ENCODE measurements around the gene SWSAP1.
"Not testable (repeated sequence)": the region's sequence is repeated elsewhere in the genome, so short reads cannot be mapped to it uniquely, and the experiment has no call there.

The SWSAP1 gene, protein sequence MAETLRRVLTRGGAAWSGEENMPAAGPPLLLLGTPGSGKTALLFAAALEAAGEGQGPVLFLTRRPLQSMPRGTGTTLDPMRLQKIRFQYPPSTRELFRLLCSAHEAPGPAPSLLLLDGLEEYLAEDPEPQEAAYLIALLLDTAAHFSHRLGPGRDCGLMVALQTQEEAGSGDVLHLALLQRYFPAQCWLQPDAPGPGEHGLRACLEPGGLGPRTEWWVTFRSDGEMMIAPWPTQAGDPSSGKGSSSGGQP

DNA sequence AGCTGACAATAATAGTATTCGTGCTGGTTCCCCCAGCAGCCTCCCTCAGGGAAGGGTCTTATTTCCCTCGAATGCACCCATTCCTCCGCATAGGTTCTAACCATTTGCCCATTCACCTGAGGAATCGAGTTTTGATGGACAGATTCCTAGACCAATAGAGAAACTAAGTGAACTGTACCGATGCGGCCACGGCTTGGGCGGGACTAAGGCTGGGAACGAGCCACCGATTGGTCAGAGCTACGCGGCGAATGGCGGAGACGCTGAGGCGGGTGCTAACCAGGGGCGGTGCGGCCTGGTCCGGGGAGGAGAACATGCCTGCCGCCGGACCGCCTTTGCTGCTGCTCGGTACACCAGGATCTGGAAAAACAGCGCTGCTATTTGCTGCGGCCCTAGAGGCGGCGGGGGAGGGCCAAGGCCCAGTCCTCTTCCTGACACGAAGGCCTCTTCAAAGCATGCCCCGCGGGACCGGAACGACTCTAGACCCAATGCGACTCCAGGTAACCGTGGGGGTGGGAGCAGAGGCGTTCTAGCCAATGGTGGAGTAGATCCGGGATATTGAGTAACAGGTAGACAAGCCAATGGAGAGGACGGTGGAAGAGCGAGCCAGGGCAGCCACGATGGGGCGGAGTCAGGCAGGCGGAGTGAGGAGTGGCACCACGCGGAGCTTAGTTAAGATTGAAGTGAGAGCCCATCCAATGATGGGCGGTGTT, at the start of gene SWSAP1:
SWSAP1 (plus strand) TSS at position 234 of the 710 bp plus-strand sequence; CDS start at position 249, 15 bp downstream.
- DNase-seq (ENCODE audit: low read depth, low spot score) = peak; percentile 97

DNA sequence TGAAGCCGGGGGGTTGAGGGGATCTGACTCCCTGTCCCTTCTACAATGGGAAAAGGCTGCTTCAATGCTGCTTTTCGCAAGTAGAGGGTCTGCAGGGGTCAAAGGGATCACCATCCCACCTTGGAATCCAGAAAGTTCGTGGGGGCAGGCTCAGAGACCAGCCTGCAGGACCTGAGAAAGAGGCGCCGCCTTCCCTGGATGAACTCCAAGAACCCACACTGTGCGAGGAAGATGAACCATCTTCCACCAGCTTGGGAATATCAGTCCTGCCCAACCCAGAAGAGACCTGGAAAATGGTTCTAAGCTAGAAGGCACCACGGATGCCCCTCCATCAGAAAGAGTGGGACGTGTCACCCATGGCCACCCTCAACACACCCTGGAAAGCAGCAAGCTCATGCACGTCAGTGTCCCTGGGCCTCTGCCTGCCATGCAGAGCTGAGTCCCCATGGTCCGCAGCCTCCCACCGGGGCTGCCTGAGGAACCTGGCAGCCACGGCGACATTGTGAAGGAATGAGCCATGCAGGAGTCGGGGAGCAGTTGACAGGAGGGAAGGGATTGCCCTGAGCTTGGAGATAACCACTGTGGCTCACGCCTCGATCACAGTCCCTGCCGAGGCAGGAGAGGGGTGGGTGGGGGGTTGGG, 49.6 kb upstream of the SWSAP1 start:
- no peak for DNase-seq (ENCODE audit: low read depth, low spot score)

DNA sequence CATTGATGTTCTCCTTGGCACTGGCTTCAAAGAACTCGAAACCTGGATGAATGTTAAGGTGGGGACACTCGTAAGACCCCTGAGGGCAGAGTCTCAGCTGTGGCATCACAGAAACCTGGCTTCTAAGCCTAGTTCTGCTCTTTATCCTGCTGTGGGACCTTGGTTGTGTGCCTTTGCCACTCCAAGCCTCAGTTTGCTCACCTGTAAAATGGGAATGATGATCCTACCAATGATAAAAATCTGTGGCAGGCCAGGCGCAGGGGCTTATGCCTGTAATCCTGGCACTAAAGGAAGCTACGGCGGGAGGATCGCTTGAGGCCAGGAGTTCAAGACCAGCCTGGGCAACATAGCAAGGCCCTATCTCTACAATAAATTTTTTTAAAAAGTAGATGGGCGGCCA, 48.9 kb upstream of the SWSAP1 start:
- no peak for DNase-seq (ENCODE audit: low read depth, low spot score)

DNA sequence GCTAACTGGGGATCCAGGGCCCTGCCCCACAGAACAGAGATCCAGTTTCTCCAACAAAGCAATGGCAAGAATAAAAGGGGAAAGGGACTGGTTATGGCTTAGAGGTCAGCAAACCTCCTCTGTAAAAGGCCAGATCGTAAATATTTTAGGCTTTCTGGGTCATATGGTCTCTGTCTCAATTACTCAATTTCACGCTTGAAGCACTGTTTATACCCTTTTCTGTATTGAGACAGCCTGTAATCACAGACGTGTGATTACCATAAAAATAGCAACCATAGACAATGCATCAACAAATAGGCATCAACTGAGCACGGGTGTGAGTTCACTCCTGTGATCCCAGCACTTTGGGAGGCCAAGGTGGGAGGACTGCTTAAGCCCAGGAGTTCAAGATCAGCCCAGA, 44.3 kb upstream of the SWSAP1 start:
- no peak for DNase-seq (ENCODE audit: low read depth, low spot score)

DNA sequence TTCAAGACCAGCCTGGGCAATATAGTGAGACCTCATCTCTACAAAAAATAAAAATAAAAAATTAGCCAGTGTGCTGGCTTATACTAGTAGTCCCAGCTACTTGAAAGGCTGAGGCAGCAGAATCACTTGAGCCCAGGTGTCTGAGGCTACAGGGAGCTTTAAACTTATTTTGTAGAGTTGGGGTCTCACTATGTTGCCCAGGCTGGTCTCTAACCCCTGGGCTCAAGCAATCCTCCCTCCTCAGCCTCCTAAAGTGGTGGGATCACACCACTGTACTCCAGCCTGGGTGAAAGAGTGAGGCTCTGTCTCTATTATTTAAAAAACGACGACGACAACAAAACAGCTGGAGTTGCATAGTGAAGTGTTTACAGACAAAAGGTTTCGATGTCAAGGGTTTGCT, 43.0 kb upstream of the SWSAP1 start:
- no peak for DNase-seq (ENCODE audit: low read depth, low spot score)

DNA sequence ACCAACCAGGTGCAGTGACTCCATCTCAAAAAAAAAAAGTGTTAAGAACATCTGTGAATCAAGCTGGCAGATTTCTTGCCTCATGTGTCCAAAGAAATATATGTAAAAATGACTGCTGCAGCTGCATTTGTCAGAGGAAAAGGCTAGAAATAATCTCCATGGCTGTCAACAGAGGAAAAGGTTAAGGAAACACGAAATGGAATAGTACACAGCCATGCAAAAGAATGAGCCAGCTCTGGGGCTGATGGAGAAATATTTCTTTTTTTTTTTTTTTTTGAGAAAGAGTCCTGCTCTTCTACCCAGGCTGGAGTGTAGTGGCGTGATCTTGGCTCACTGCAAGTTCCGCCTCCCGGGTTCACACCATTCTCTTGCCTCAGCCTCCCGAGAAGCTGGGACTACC, 41.6 kb upstream of the SWSAP1 start:
- no peak for DNase-seq (ENCODE audit: low read depth, low spot score)

DNA sequence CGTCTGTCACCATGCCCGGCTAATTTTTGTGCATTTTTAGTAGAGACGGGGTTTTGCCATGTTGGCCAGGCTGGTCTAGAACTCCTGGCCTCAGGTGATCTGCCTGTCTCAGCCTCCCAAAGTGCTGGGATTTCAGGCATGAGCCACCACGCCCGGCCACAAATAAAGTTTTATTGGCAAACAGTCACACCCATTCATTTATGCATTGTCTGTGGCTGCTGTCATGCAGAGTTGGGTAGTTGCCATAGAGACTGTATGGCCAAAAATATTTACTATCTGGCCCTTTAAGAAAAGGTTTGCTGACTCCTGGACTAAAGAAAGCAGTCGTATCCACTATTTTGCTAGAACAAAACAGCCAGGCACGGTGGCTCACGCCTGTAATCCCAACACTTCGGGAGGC, 40.6 kb upstream of the SWSAP1 start:
- DNase-seq (ENCODE audit: low read depth, low spot score) = not testable (repeated sequence)

DNA sequence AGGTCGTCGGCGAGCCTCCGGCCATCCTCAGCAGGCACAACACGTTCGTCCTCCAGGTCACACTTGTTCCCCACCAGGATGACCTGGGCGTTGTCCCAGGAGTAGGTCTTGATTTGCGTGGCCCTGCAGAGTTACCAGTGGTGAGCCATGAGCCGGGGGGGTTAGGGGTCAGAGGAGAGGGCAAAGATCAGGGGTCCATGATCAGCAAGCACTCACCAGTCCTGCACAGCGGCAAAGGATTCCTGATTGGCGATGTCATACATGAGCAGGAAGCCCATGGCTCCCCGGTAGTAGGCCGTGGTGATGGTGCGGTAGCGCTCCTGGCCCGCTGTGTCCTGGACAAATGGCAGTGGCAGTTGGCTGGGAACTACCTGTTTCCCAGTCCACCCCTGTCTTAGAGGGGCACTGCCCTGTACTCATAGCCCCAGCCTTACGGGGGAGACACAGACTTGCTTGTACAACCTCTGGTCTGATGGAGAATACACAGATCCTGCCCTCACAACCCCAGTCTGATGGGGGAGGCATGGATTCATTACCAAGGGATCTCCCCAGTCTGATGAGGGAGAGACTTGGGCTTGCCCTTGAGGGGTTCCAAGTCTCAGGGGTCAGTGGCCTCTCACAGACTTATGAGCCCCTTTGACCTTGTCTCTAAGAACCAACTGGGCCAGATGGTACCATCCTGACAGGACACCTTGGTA, 38.9 kb upstream of the SWSAP1 start:
- DNase-seq (ENCODE audit: low read depth, low spot score) = no peak

DNA sequence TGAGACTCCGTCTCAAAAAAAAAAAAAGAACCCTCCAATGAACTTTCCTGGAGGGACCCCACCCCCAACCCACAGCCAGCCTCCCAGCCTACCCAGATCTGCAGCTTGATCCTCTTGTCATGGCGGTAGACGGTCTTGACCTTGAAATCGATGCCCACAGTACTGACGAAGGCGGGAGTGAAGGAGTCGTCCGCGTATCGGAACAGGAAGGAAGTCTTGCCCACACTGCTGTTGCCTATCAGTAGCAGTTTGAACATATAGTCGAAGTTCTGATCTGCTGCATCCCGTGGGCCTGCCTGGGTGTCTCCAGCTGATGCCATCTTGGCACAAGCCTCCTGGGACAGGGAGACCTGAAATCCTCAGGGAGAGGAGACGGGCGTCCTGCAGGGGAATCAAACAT, 37.4 kb upstream of the SWSAP1 start:
- no peak for DNase-seq (ENCODE audit: low read depth, low spot score)

DNA sequence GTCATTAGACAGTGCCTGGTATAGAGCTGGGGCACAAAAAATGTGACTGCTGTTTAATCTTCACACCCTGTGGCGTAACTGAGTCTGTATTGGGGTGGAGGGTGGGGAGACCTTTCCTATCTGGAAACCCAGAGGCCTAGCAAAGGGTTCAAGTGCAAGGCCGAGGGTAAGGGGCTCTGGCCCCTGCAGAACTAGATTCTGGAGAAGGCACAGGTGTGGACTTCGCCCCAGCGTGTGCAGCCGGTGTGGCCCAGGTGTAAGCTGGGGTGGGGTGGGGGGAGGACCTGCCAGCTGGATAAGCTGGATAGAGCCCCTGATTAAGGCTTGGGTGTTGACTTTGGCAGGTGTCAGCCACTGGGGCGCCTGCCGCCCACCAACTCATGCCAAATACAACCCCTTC, 36.3 kb upstream of the SWSAP1 start:
- DNase-seq (ENCODE audit: low read depth, low spot score) = no peak

DNA sequence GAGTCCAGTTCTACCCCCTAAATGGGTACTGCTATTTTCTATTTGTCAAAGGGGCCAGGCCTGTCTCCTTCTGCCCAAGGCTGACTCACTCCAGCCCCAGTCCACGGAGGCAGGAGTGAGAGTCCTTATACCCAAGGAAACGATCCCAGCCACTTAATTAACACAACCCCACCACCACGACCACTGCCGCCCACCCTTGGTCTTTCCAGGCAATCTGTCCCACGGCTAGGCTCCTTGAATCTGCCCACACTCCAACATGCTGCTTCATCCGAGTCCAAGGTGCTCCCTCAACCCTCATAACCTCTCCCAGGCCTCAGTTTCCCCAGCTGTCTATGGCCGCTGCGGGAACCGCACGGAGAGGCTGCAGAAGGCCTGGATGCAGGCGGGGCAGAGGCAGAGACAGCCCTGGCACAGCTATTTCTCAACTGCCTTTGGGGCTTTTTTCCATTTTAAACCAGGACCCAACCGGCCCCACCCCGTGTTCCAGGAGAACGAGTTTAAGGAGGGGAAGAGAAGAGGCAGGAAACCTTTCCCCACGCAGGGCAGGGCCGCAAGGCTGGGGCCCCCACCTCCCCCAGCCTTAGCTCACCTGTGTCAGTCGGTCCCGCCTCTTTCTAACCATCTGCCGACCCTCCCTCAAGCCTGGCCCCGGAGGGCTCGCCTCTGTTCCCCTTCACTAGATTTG, 35.8 kb upstream of the SWSAP1 start:
- DNase-seq (ENCODE audit: low read depth, low spot score) = no peak

DNA sequence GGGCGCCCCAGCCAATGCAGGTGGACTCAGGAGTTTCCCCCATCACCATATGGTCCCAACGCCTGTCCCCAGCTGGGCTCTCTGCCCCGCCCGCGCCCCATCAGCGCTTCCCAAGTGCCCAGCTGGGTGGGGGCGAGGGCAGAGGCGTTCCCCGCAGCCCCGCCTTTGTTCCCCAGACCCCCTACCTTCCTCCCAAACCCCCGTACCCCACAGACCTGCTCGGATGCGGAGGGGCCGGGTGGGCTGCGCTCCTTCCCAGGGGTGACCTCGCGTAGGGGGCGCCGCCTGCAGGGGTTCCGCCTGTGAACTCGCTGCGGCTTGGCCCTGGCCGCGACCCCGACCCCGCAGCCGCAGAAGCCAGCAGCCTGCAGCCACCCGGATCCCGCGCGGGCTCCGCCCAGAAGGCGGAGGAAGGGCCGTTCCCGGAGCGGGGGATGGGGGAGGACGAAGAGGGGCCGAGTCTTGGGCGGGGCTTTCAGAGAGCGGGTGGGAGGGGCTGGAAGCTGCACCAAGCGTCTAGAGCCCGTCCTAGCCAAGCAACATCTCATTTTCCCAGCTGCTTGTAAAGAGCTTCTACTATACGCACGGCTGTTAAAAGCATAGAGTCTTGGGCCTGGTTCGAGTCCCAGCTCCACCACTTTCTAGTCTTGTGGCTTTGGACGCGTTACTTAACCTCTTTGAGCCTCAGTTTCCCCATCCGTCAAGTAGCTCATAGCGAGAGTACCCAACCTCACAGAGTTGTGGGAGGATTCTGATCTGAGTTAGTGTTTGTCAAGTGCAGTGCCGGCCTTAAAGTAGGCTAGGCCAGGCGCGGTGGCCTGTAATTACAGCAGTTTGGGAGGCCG, 35.0 kb upstream of the SWSAP1 start, which contains the start of gene RAB3D:
RAB3D (minus strand) TSS at position 404 of the 845 bp plus-strand sequence. CDS start 2,258 bp downstream, outside the sequence.
- peak; percentile 60 for DNase-seq (ENCODE audit: low read depth, low spot score)

DNA sequence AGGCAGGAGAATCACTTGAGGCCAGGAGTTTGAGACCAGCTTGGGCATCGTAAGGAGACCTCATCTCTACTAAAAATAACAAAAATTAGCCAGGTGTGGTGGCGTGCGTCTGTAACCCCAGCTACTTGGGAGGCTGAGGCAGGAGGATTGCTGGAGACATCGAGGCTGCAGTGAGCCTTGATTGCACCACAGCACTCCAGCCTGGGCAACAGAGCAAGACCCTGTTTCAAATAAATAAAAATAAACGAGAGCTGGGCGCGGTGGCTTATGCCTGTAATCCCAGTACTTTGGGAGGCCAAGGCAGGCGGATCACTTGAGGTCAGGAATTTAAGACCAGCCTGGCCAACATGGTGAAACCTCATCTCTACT, 34.4 kb upstream of the SWSAP1 start:
- not testable (repeated sequence) for DNase-seq (ENCODE audit: low read depth, low spot score)

DNA sequence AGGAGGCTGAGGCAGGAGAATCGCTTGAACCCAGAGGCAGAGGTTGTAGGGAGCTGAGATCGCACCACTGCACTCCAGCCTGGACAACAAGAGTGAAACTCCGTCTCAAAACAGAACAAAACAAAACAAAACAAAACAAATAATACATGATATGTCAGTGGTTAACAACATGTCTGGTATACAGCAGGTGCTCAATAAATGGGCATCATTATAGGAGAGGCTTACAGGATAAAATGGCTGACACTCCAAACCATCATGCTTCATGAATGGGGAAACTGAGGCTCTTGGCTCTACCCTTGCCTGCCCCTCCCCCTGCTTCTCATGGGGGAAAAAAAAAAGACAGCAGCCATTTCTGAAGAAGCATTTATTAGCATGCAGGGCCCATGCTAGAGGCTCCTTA, 32.0 kb upstream of the SWSAP1 start:
- DNase-seq (ENCODE audit: low read depth, low spot score) = no peak

DNA sequence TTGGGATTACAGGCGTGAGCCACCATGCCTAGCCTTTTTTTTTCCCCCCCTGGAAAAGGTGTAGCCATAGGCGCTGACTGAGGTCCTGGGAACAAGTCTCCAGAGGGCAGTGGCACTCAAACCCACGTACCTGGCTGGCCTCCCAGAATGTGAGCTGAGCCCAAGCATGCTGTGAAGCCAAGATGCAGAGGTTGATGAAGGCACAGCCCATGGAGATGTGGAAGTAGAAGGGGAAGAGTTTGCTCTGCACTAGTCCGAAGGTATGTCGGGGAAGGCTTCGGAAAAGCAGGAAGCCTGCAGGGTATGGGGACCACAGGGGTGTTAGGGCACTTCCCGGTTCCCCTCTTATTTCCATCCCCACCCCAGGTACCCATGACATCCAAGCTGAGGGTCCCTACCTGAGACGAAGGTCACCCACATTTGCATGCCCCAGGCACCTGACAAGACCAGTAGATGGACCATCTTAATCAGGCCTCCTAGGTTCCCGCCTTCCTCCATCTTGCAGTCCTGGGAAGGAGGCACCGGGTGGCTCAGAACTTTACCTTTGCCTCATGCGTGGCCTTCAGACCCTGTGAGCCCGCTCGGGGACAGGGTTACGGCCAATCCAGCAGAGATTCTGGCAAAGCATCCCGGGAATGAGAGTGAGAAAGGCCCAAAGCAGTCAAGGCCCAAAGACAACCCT, 29.2 kb upstream of the SWSAP1 start:
- no peak for DNase-seq (ENCODE audit: low read depth, low spot score)

DNA sequence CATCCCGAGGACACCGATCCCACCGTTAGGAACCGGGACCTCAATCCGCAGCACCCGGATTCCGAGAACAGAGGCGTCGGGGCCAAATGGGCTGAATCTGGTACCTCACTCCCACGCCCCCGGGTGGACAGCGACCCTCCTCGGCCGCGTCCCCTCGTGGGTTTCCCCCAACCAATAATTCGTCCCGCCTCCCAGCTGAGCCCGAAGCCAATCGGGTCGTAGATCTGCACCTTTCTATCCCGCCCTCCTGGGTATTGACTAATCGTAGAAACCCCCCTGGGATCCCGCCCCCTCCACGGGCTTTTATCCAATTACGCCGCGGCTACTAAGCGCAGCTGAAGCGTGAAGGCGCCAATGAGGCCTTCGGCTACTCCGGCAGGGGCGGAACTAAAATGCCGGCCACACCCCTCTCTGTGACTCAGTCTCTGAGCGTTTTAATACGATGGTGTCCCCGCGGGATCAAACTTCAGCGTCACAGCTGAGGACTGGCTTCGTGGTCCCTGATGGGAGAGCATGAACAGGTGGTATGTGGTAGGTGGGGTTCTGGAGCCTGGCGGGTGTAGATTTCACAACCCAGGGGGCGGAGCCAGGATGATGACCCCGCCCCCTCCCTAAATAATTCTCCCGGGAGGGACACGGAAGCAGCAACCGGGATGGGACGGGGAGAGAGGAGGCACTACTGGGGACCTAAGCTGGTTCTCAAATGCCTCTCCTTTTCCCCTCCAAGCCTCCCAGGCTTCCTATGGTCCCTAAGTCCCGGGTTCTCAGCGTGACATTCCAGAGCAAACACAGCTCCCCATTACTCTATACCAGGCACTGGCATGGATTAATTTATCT, 28.1 kb upstream of the SWSAP1 start, which contains the start of the genes CCDC159 and TMEM205:
CCDC159 (plus strand) TSS at position 416 of the 837 bp plus-strand sequence; CDS start at position 504, 88 bp downstream.
TMEM205 (minus strand) TSS at position 165 of the 837 bp plus-strand sequence. CDS start 649 bp downstream, outside the sequence.
- DNase-seq (ENCODE audit: low read depth, low spot score) = peak; percentile 97

DNA sequence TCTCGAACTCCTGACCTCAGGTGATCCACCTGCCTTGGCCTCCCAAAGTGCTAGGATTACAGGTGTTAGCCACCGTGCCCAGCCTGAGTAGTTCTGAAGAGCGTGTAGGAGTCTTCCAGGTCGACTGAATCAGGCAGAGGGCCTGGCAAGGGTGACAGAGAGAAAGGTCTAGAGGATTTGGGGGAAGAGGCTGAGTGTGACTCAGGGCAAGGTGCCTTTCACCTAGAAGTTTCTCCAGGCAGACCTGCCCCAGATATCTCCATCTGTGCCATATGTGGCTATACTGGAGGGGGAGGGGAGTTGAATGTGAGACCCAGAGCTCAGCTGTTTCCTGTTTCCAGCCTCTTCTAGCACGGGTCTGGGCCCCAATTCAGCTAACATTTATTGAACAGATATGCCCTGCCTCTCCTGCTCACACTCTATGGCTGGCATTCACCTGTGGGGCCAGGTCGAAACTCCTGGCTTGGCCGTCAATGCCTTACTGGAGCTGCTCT, 26.9 kb upstream of the SWSAP1 start:
- DNase-seq (ENCODE audit: low read depth, low spot score) = no peak

DNA sequence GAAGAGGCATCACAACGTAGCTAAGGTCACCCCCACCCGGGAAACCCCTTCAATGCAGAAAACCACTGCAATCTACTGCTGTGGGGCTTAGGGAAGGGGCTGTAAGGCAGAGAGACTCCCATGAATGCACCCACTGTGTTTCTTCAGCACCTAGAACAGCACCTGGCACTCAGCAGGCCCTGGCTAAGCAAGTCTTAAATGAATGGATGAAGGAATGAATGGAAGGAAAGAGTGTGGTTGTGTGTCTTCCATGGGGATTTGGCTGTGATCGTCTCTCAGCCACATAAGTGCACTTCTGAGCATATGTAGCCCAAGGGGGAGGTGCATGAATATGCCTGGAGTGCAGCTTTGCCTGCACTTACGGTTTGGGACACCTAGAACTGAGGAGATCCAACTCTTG, 25.3 kb upstream of the SWSAP1 start:
- DNase-seq (ENCODE audit: low read depth, low spot score) = no peak

DNA sequence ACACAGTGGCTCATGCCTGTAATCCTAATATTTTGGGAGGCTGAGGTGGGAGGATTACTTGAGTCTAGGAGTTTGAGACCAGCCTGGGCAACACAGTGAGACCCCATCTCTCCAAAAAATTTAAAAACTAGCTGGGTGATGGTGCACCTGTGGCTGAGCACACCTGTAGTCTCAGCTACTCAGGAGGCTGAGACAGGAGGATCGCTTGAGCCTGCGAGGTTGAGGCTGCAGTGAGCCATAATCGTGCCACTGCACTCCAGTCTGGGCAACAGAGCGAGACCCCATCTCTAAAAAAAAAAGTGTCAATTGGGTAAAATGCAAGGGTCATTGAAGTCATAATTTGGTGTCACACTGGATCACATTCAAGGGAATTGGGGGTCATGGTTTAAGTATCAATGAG, 20.4 kb upstream of the SWSAP1 start:
- not testable (repeated sequence) for DNase-seq (ENCODE audit: low read depth, low spot score)

All from activated CD4-positive, CD25-positive, alpha-beta regulatory T cell treated with anti-CD3 and anti-CD28 coated beads, Interleukin-2, amount 50 U/mL, for 16 hours (primary cell).